ENCODE data around the gene PRKCB.

The PRKCB gene

DNA sequence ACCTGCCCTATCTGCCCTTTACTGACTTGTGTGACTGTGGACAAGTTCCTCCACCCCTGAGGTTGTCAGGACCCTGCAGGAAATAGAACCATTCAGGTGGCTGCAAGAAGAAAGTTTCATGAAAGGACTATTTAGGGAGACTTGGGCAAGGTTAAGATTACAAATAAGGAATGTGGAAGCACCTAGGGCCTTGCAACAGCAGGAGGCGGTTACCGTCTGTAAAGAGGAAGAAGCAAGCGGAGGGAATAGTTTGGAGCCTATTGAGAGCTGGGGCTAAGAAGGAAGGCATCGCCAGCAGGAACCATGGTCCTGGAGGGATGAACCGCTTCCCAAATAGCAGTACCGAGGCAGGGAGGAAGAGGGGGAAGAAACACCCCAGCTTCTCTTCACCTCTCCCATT is 132.4 kb downstream of the PRKCB start:
- DNase-seq, result no peak

DNA sequence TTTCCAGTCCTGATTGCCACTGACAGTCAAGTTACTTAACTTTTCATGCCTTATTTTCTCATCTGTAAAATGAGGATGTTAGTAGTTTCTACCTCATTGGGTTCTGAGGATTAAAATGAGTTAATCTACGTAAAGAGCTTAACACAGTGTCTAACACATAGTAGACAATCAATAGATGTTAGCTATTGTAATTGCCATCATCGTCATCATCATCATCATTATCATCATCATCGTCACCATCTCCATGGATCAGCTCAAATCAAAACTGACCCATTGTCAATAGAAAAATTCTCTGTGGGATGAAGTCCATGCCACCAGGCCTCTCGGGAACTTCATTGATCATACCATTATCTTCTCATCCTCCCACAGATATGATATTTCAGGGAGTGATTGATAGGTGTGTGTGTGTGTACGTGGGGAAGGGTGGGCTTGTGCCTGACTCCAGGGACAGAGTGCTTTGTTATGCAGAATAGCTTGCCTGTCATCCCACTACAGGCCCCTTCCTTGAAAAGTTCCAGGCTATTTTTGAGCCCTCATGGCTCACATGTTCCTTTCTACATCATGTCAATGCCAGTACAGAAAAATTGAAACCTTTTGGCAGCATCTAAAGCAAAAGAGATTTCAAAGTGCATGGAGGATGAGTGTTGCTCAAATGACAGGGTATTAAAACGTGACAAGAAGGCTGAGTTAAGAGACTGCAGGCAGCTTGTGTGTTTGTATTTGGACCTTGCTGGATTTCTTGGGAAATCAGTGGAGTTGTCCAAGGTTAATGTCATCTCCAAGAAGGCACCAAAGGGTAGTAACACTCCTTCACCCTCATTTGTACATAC is 133.9 kb downstream of the PRKCB start:
- DNase-seq, result no peak

DNA sequence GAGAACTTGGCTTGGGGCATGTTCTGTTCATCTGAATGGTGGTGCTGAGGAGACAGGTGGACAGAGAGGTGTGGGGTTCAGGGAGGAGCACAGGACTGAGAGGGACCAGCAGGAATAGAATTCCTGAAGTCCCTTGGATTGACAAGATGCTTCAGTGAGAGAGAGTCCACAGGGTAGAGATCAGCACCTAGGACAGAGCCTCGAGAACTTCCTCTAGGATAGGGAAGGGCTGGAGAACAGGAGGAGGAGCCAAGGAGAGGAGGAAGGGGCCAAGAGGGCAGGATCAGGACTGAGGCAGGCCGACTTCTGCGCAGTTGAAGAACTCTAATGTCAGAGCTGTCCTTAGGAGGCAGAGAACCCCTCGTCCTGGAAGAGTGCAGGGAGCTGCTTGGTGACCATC is 138.4 kb downstream of the PRKCB start:
- no peak for DNase-seq

DNA sequence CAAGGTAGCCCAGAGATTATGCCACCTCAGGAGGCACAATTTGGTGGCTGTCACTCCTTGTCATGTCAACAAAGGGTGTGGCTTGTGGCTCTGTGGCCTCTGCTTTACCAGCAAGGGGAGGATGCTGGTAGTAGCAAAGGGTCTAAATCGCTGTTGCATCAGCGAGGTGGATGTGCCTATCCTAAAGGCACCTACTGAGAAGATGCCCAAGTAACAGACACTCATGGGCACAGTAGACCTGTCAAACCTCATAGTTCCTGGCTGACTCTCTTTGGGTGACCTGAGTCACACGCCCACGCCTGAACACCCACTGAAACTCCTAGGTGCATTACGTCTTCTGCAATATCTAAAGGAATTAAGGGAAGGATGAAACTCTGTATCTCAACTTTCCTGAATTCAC is 139.5 kb downstream of the PRKCB start:
- DNase-seq, result no peak

DNA sequence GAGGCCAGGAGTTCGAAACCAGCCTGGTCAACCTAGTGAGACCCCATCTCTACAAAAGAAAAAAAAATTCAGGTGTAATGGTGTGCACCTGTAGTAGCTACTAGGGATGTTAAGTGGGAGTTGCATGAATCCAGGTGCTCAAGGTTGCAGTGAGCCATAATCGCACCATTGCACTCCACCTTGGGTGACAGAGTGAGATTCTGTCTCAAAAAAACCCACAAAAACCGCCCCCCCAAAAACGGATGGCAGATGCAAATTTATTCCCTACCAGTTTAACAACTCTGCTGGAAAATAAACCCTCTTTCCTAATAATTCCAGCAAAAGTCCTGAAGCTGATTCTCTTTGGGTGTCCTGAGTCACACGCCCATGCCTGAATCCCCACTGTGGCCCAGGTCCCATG is 140.3 kb downstream of the PRKCB start:
- DNase-seq, result no peak

DNA sequence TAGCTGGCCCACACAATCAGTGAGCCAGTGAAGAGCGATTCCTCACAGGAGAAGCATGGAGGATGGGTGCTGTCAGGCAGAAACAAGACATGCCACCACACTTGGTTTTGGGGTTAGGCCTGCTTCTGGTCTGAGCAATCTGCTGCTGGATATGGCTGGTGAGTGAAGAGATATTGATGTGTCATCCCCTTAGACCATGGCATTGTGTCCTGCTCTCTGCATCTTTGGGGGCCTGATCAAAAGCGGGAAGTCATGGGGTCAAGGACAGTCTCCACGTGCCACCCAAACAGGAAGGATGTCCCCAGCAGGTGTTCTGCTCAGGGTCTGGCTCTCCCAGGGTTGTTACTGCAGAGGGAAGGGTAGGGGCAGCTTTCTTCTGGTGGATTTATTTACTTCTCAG is 140.7 kb downstream of the PRKCB start:
- DNase-seq, result no peak

DNA sequence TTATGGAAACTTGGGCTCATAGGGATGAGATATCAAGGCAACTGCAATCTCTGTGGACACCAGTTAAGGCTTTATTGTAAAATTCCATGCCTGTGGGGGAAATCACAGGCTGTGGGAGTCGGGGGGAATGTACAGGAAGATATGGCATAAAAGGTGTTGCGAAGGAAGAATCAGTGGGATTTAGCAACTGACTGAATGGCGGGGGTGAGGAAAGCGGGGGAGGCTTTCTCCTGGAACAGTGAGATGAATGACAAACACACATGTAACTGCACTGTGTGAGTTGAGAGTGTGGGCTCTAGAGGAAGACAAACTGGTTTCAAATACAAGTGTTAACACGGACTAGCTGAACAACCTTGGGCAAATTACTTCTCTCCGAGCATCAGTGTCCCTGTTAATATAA is 143.7 kb downstream of the PRKCB start:
- no peak for DNase-seq

DNA sequence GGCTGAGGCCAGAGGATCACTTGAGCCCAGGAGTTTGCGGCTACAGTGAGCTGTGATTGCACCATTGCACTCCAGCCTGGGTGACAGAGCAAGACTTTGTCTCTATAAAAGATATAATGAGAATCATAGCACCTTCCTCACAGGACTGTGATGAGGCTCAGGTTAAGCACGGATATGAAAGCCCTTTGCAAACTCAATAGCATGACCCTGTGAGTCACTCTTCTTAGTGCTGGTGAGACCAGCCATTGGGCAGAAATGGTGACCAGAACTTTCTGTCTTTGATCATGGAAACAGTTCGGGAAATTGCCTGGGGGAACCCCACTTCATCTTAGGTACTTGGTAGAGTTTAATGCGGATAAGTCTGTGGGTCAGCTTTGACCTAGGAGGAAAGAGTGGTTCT is 144.2 kb downstream of the PRKCB start:
- DNase-seq, result no peak

DNA sequence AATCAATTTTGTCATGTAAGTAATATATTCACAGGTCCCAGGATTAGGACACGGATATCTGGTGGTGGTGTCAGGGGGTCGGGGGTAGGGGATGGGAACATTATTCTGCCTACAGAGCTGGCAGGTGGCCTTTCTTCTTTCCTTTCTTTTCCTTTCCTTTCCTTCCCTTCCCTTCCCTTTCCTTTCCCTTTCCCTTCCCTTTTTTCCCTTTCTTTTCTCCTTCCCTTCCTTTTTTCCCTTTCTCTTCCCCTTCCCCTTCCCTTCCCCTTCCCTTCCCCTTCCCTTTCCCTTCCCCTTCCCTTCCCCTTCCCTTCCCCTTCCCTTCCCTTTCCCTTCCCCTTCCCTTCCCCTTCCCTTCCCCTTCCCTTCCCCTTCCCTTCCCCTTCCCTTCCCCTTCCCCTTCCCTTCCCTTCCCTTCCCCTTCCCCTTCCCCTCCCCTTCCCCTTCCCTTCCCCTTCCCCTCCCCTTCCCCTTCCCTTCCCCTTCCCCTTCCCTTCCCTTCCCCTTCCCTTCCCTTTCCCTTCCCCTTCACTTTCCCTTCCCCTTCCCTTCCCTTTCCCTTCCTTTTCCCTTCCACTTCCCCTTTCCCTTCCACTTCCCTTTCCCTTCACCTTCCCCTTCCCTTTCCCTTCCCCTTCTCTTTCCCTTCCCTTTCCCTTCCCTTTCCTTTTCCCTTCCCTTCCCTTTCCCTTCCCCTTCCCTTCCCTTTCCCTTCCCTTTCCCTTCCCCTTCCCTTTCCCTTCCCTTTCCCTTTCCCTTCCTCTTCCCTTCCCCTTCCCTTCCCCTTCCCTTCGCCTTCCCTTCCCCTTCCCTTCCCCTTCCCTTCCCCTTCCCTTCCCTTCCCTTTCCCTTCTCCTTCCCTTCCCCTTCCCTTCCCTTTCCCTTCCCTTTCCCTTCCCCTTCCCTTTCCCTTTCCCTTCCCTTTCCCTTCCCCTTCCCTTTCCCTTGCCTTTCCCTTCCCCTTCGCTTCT is 145.9 kb downstream of the PRKCB start:
- no peak for DNase-seq

DNA sequence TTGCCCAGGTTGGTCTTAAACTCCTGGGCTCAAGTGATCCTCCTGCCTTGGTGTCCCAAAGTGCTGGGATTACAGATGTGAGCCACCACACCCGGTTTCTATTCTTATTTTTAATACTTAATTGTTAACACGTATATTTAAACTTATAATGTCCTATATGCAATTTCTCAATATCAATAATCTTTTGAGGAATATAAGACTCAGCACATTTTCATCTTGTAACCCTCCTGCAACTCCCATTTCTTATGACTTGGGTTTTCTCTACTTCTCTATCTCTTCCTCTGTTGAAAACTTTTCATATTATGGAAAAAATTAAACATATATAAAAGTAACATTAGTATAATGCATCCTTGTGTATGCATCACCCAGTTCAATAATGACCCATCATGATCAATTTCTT is 150.7 kb downstream of the PRKCB start:
- DNase-seq, result no peak

DNA sequence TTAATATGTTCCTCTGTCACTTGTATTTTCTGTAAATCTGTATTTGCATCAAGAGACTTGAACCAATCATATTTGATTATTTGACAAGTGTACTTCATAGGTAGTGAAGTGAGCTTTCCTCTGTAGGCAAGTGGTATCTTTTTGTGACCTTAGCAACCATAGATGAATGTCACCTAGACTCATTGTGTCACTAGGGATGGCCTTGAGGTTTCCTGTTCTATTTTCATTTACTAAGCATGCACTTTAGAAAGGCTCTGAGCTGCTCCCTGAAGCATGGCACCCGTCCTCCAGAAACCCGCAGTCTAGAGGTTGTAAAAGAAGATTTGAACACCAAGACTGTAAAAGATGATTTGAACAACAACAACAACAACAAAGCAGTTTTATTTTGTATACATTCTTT is 151.7 kb downstream of the PRKCB start:
- no peak for DNase-seq

DNA sequence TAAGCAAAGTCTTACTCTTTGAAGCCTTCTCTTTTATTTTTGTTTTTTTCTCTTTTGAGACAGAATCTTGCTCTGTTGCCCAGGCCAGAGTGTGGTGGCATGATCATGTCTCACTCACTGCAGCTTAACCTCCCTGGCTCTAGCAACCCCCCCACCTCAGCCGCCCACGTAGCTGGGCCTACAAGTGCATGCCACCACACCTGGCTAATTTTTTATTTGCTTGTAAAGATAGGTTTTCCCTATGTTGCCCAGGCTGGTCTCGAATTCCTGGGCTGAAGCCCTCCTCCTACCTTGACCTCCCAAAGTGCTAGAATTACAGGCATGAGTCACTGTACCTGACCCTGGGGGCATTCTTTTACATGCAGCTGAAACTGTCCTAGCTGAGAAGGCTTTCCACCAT is 154.7 kb downstream of the PRKCB start:
- DNase-seq, result no peak

DNA sequence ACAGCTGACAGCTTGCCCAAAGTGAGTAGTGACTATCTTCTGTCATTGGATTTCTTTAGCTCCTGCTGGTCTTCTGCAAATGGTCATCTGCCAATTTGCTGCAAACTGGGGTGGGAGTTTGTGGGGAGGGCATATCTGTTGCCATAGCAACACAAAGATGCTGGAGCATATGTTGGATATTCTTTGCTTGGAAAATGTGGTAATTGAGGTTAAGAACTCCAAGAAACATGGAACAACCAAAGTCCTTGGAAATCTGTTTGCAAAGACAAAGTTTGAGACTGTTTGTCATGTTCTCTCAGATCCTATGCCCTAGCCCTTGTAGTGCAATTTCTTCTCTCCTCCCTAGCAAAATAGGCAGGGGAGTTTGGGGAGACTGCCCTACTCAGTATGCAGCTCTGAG is 155.3 kb downstream of the PRKCB start:
- no peak for DNase-seq

DNA sequence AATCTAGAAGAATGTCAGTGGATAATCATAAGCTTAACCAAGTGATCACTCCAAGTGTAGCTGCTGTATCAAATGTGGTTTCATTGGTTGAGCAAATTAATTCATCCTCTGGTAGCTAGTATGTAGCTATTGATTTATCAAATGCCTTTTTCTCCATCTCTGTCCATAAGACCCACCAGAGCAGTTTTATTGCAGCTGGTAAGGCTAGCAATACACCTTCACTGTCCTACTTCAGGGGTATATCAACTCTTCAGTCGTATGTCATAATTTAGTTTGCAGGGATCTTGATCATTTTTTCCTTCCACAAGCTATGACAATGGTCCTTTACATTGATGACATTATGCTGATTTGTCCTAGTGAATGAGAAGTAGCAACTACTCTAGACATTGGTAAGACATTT is 158.8 kb downstream of the PRKCB start:
- DNase-seq, result no peak

DNA sequence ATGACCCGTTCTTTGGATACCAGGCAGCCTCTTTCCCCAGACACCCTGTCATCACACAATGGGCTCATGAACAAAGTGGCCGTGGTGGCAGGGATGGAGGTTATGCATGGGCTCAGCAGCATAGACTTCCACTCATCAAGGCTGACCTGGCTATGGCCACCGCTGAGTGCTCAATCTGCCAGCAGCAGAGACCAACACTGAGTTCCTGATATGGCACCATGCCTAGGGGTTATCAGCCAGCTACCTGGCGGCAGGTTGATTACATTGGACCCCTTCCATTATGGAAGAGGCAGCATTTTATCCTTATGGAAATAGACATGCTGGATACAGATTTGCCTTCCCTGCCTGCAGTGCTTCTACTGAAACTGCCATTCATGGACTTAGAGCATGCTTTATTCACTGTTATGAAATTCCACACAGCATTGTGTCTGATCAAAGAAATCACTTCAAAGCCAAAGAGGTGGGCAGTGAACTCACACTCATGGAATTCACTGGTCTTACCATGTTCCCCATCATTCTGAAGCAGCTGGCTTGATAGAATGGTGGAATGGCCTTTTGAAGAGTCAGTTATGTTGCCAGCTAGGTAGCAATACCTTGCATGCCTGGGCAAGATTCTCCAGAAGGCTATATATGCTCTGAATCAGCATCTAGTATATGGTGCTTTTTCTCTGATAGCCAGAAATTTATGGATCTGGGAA is 160.6 kb downstream of the PRKCB start:
- no peak for DNase-seq

DNA sequence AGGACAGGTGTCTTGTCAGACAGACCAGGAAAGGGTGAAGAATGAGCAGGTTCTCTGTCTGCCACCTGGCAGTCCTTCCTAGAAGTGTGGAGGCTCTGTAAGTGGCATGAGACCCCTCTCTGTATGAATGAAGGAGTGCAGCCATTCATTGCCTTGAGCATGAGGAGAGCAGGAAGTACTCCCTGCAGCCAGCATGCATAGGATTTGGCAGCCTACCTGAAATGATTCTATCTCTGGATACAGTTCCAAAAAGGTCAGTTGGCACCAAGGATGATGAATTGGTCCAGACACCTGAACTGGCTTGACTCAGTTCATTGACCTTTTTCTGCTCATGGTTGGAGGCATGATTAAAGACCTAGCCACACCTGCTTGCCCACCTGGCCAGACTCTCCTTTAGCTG is 163.0 kb downstream of the PRKCB start:
- DNase-seq, result no peak

DNA sequence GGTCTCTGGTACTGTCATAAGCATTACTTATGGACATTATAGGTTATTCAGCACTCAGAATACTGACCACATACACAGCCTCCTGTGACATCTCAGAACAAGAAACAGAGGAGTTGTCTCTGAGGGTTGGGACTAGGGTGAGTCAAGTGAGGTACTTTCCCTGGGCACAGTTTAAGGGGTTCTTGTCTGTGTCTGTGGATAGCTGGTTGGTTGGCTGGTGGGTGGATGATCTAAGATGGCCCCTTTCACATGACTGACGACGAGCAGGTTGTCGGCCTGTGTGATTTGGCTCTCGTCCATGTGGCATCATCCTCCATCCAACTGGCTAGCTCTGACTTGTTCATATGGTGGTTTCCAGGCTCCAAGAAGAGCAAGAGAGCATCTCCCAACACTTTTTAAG is 163.9 kb downstream of the PRKCB start:
- DNase-seq, result no peak

DNA sequence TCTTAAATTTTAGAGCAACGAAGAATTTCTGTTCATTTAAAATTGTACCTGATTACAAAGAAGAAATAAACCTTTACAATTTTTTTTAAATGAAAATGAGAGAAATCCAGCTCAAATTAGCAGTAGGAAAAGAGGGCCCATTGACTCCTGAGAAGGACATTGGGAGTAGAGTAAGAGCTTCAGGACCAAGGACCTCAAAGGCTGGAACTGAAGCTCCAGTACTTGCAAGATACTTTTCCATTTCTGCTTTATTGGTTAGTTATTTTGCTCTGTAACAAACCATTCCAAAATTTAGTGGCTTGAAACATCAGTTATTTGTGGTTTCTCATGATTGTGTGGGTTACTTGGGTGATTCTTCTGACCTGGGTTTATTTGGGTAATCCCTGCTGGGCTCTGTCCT is 165.9 kb downstream of the PRKCB start:
- no peak for DNase-seq

DNA sequence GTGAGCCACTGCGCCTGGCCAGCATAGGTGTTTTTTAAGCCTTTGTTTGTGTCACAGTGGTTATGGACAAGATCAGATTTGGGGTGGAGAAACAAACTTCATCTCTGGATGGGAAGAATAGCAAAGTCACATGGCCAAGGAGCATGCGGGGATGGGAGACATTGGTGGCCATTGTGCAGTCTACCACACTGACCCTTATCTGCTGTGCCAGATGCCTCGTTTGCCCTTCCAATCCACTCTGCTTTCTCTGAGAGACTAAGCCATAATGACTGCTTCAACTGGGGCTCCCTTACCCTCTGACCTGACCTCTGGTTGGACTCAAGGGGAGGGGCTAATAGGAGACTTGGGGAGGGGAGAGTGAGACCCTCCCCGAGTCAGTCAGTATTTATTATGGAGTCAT is 166.8 kb downstream of the PRKCB start:
- DNase-seq, result no peak

DNA sequence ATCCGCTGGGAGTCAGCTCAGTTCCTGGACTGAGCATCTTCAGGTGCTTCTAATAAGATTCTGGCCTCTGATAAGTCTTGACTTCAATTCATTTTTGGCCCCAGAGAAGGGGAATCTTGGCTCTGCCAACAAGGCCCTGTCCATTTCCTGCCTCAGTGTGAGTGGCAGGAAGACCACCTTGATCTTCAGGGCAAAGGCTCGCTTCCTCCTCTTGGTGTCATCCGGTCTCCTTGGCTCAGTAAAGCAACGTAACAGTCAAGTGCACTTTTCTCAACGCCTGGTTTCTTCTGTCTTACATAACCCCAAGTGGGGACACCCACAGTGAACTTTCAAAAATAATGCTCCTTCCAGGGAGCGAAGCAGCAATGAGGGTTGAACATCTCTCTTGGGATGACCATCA is 169.8 kb downstream of the PRKCB start:
- DNase-seq, result no peak

DNA sequence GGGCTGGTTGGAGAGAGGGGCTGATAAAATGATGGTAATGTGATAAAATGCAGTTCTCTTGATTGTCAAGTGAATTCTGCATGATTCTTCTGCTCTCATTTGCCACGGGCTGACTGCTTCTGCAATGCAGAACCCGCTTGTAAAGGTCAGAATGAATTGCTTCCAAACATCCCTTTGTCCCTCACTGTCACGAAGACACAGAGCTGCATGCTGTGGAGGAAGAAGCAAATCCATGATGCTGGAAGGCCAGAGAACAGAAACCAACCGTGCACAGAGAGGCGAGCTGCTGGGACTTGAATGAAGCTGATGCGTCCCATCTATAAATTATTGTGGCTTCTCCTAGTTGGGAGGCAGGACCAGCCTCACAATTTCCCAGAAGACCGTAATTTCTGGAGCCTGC is 171.6 kb downstream of the PRKCB start:
- DNase-seq, result no peak

DNA sequence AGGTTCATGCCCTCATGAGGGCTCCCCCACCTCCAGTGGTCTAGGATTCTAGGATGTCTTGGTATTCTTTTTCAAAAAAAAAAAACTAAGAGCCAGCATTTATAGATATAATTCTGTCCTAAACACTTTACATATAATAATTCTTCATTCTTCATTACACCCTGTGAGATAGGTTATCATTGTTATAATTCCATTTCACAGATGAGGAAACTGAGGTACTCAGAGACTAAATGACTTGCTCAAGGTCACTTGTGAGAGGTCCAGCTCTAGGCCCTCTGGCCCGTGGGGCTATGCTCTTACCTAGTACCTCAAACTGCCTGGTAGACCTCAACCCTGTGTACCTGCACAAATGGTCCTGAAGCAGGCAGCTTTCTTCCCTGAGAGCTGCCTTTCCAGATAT is 172.2 kb downstream of the PRKCB start:
- DNase-seq, result no peak

DNA sequence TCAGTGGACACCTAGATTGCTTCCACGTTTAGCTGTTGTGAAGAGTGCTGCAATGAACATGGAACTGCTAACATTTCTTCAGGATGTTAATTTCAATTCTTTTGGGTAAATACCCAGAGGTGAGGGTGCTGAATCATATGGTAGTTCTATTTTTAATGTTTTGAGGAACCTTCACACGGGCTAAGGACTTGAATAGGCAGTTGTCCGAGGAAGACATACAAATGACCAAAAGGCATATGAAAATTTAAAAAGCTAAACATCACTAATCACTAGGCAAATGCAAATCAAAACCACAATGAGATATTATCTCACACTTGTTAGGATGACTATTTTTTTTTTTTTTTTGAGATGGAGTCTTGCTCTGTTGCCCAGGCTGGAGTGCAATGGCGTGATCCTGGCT is 173.3 kb downstream of the PRKCB start:
- no peak for DNase-seq
